Body of pancreas (tissue), 4 donors: Measurements from ENCODE around the gene ZNF433. TPM values are rescaled to one million over a fixed set of nuclear protein-coding genes. Genes with fewer than 3 reads are reported as not detected.

Experiments
- ATAC-seq: fragments of 150-250 bp; one replicate; pipeline ENCODE4 v1.9.1; 2016
- DNase-seq, 4 donors: peaks; one replicate each; pipeline ENCODE4 v3.0.0-alpha.2; 2019
- H3K27ac ChIP-seq, 4 donors: fragments of 200-600 bp; sonication (generic); 1 replicate in 3 of 4; 2 replicates in 1 of 4; pipeline versions ENCODE4 v1.5.1 to v1.6.1; 2016 to 2019; ENCODE audit warnings: mild to moderate bottlenecking in 1 of 4, mixed read lengths in 1 of 4, moderate library complexity in 1 of 4
- H3K27me3 ChIP-seq, 2 donors: fragments of 200-600 bp; sonication (generic); one replicate each; pipeline ENCODE4 v1.6.0; 2016; ENCODE audit warnings: mild to moderate bottlenecking in 1 of 2
- H3K36me3 ChIP-seq, 2 donors: fragments of 200-600 bp; sonication (generic); replicated peaks in 1 of 2; 2 replicates each; pipeline ENCODE4 v1.5.1; 2016; ENCODE audit warnings: low read depth in 2 of 2; ENCODE audit not compliant: insufficient read depth in 1 of 2
- H3K4me1 ChIP-seq: fragments of 200-600 bp; sonication (generic); one replicate; pipeline ENCODE4 v1.6.0; 2016
- H3K4me3 ChIP-seq, 2 donors: fragments of 200-600 bp; sonication (generic); 1 replicate in 1 of 2; 2 replicates in 1 of 2; pipeline ENCODE4 v1.5.1; 2016 to 2019
- H3K9me3 ChIP-seq, 3 donors: fragments of 200-600 bp; sonication (generic); 1 replicate in 2 of 3; 2 replicates in 1 of 3; pipeline ENCODE4 v1.5.1; 2016
- CTCF ChIP-seq, 7 experiments: fragments of 450-650 bp in 4 of 7; fragments of 200-600 bp in 3 of 7; sonication (generic) in 3 of 7; IDR thresholded peaks; one replicate each; pipeline ENCODE4 v1.5.1; 2016 to 2019; ENCODE audit warnings: antibody characterized with exemption in 7 of 7
- POLR2A ChIP-seq, 3 donors: fragments of 450-650 bp; IDR thresholded peaks; one replicate each; pipeline ENCODE4 v1.6.1; 2016; ENCODE audit warnings: antibody characterized with exemption in 3 of 3, mild to moderate bottlenecking in 2 of 3
- WGBS, 2 donors: methylation state at CpG; one replicate each; pipeline ENCODE4 v1.1.5; 2017; 5-methylcytosine and 5-hydroxymethylcytosine counted together
- intact Hi-C: fragments of 100-400 bp; cut with DNase I; formaldehyde crosslinking; loops from one replicate; pipeline ENCODE4 v1.15.1; 2023
- total RNA-seq, 2 donors: library from RNA; depleted of rRNA; stranded (reverse); fragments of >200 nt; gene quantifications; one replicate each; pipeline ENCODE4 v1.1.0, GENCODE V29; 2016

The ZNF433 gene
- total RNA-seq, 2 donors from 2014 or later: 9.1 to 9.2 TPM

- H3K27ac ChIP-seq: peak within 1 kb of the TSS; percentile 84 to 93 (median 92)
- H3K36me3 ChIP-seq: no peaks in the 10 kb centered on the region
- H3K4me1 ChIP-seq: peaks cover 15% of the 10 kb centered on the region
- H3K4me3 ChIP-seq: peak within 1 kb of the TSS; percentile 61 to 79
- 1 to 5% methylated on average over 13 to 64 of the region's 66 CpGs for WGBS, 2 donors
- H3K9me3 ChIP-seq: peaks cover 0 to 8% (median 0%) of the 10 kb centered on the region in 3 donors
- no peaks in the 10 kb centered on the region for H3K27me3 ChIP-seq
- TF ChIP-seq POLR2A (IDR thresholded peaks at IDR 0.05): peak; percentile 84 to 97 (median 97)
- TF ChIP-seq CTCF (IDR thresholded peaks at IDR 0.05): no peak
- DNase-seq (peak; percentile 97 to 99 (median 98)), ATAC-seq (peak; percentile 97)
- intact Hi-C loops: no loop called here
These were observed 29.4 kb upstream of the ZNF433 start, which contains the start of gene ZNF844 for GRCh38 chr19:12064590-12065538. Gene ZNF844, plus strand, starts transcription at chr19:12064731. Its CDS starts 143 bp downstream, at chr19:12064874.

- DNase-seq (no peak), ATAC-seq (no peak)
- Histone ChIP-seq H3K4me3 (no peak overlapping the region), H3K9me3 (no peaks in the 10 kb centered on the region), H3K27me3 (no peaks in the 10 kb centered on the region), H3K27ac (no peak overlapping the region), H3K36me3 (no peaks in the 10 kb centered on the region), H3K4me1 (peaks cover 8% of the 10 kb centered on the region)
- 74 to 77% methylated on average over 5 of the region's 5 CpGs for WGBS, 2 donors
- intact Hi-C loops: loop anchor here (5.0 kb wide), 1 partner anchor 82 kb away; no protein-coding TSS in a partner anchor
- TF ChIP-seq POLR2A (IDR thresholded peaks at IDR 0.05): no peak
- TF ChIP-seq CTCF (IDR thresholded peaks at IDR 0.05): no peak
These were observed 20.3 kb upstream of the ZNF433 start for GRCh38 chr19:12055784-12056183.

- Histone ChIP-seq H3K4me3 (peak within 1 kb of the TSS; percentile 27 to 47), H3K4me1 (peaks cover 8% of the 10 kb centered on the region), H3K9me3 (no peaks in the 10 kb centered on the region), H3K27ac (peak within 1 kb of the TSS; percentile 44 to 84 (median 82)), H3K36me3 (no peaks in the 10 kb centered on the region), H3K27me3 (no peaks in the 10 kb centered on the region)
- WGBS, 2 donors: 0% methylated on average over 17 to 46 of the region's 46 CpGs
- DNase-seq (peak; percentile 94 to 98 (median 96)), ATAC-seq (peak; percentile 98)
- TF ChIP-seq CTCF (IDR thresholded peaks at IDR 0.05) (peak in 2 of 7 experiments; percentile 17 to 19), POLR2A (IDR thresholded peaks at IDR 0.05) (peak; percentile 87 to 98 (median 97))
- intact Hi-C loops: no loop called here
These were observed 17.2 kb upstream of the ZNF433 start, which contains the start of gene ZNF878 for GRCh38 chr19:12052497-12053169. Gene ZNF878, minus strand, starts transcription at chr19:12052961. Its CDS starts 160 bp downstream, at chr19:12052801.

- no peaks in the 10 kb centered on the region for H3K27me3 ChIP-seq
- TF ChIP-seq CTCF (IDR thresholded peaks at IDR 0.05) (no peak), POLR2A (IDR thresholded peaks at IDR 0.05) (no peak)
- H3K4me3 ChIP-seq: peak overlapping the region; percentile 27 to 47
- H3K9me3 ChIP-seq: no peaks in the 10 kb centered on the region
- no peak for ATAC-seq
- peak in 2 of 4 donors; percentile 4 to 11 for DNase-seq
- intact Hi-C loops: no loop called here
- no peaks in the 10 kb centered on the region for H3K36me3 ChIP-seq
- H3K27ac ChIP-seq: peak overlapping the region in 3 of 4 donors; percentile 82 to 84 (median 83)
- peaks cover 8% of the 10 kb centered on the region for H3K4me1 ChIP-seq
- WGBS, 2 donors: 0 to 1% methylated on average over 14 of the region's 14 CpGs
These were observed 16.6 kb upstream of the ZNF433 start for GRCh38 chr19:12052091-12052496.
